ENCODE measurements around the gene RXRB. TPM values are rescaled to one million over a fixed set of nuclear protein-coding genes. Genes with fewer than 3 reads are reported as not detected.

The RXRB gene
- total and polyA plus RNA-seq, 2 of the 13 experiments (the other 11 are each of a cell fraction or from before 2014, with no cell fraction given), result 26.7 to 55.7 TPM

DNA sequence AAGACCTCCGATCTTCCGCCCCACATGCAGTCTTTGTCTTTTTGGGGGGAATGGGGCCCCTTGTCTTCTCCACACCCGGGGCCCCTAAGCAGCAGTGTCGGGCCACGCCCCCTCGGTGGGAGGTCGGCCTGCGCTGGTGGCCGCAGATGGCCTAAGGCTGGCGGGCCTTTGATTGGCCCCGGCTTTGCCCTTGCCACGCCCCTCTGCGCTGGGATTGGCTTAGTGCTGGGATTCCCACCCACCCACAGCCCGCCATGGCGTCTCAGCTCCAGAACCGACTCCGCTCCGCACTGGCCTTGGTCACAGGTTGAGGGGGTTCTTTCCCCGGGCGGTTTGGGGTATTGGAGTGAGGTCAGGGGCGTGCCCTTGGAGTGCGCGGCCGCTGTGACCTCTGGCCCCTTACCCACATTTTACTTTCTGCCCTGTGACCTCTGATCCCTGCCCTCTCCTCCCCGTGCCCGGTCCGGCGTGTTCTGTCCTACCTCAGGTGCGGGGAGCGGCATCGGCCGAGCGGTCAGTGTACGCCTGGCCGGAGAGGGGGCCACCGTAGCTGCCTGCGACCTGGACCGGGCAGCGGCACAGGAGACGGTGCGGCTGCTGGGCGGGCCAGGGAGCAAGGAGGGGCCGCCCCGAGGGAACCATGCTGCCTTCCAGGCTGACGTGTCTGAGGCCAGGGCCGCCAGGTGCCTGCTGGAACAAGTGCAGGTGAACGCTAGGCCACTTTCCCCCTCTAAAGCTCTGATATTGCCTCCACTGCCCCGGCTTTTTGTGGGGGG lies 4.1 kb upstream of the RXRB start, which contains the start of gene HSD17B8 (continued):
- TF ChIP-seq, protein P1, sequence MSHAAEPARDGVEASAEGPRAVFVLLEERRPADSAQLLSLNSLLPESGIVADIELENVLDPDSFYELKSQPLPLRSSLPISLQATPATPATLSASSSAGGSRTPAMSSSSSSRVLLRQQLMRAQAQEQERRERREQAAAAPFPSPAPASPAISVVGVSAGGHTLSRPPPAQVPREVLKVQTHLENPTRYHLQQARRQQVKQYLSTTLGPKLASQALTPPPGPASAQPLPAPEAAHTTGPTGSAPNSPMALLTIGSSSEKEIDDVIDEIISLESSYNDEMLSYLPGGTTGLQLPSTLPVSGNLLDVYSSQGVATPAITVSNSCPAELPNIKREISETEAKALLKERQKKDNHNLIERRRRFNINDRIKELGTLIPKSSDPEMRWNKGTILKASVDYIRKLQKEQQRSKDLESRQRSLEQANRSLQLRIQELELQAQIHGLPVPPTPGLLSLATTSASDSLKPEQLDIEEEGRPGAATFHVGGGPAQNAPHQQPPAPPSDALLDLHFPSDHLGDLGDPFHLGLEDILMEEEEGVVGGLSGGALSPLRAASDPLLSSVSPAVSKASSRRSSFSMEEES (CRISPR knock-in tag; IDR thresholded peaks at IDR 0.05), result no peak
- TF ChIP-seq ZNF124 (CRISPR knock-in tag; IDR thresholded peaks at IDR 0.05), result peak; percentile 90
- no peak for TF ChIP-seq HCFC1 (IDR thresholded peaks at IDR 0.05; ENCODE audit: low read depth, low read length)
- no peak for TF ChIP-seq ZBTB1 (CRISPR knock-in tag; IDR thresholded peaks at IDR 0.05; ENCODE audit: borderline replicate concordance)
- TF ChIP-seq, protein P2, sequence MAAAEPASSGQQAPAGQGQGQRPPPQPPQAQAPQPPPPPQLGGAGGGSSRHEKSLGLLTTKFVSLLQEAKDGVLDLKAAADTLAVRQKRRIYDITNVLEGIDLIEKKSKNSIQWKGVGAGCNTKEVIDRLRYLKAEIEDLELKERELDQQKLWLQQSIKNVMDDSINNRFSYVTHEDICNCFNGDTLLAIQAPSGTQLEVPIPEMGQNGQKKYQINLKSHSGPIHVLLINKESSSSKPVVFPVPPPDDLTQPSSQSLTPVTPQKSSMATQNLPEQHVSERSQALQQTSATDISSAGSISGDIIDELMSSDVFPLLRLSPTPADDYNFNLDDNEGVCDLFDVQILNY (CRISPR knock-in tag; conservative IDR thresholded peaks at IDR 0.05), result no peak
- TF ChIP-seq DPF2 (CRISPR knock-in tag; IDR thresholded peaks at IDR 0.05; ENCODE audit: borderline replicate concordance, low read depth), result peak; percentile 21; the same call in 1 of the 2 replicates
- TF ChIP-seq ZNF282 (IDR thresholded peaks at IDR 0.05; ENCODE audit: partially characterized antibody), result no peak
- TF ChIP-seq, protein P3, sequence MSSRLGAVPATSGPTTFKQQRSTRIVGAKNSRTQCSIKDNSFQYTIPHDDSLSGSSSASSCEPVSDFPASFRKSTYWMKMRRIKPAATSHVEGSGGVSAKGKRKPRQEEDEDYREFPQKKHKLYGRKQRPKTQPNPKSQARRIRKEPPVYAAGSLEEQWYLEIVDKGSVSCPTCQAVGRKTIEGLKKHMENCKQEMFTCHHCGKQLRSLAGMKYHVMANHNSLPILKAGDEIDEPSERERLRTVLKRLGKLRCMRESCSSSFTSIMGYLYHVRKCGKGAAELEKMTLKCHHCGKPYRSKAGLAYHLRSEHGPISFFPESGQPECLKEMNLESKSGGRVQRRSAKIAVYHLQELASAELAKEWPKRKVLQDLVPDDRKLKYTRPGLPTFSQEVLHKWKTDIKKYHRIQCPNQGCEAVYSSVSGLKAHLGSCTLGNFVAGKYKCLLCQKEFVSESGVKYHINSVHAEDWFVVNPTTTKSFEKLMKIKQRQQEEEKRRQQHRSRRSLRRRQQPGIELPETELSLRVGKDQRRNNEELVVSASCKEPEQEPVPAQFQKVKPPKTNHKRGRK (CRISPR knock-in tag; IDR thresholded peaks at IDR 0.05), result no peak
- TF ChIP-seq HMGA1 (CRISPR knock-in tag; conservative IDR thresholded peaks at IDR 0.05), result no peak
- TF ChIP-seq, protein P4, sequence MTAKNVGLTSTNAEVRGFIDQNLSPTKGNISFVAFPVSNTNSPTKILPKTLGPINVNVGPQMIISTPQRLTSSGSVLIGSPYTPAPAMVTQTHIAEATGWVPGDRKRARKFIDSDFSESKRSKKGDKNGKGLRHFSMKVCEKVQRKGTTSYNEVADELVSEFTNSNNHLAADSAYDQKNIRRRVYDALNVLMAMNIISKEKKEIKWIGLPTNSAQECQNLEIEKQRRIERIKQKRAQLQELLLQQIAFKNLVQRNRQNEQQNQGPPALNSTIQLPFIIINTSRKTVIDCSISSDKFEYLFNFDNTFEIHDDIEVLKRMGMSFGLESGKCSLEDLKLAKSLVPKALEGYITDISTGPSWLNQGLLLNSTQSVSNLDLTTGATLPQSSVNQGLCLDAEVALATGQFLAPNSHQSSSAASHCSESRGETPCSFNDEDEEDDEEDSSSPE (CRISPR knock-in tag; IDR thresholded peaks at IDR 0.05), result peak; percentile 54
- TF ChIP-seq ZIK1 (CRISPR knock-in tag; IDR thresholded peaks at IDR 0.05; ENCODE audit: borderline replicate concordance, low read depth), result 0 out of 2 replicates have a peak, but pooled peaks have one; percentile 43
- no peak for TF ChIP-seq ZNF7 (CRISPR knock-in tag; IDR thresholded peaks at IDR 0.05)
- TF ChIP-seq ISX (CRISPR knock-in tag; conservative IDR thresholded peaks at IDR 0.05), result no peak
- TF ChIP-seq SAFB2 (CRISPR knock-in tag; IDR thresholded peaks at IDR 0.05; ENCODE audit: borderline replicate concordance, low read depth), result peak; percentile 12; the same call in 1 of the 2 replicates
- peak; percentile 95 for TF ChIP-seq ZSCAN21 (CRISPR knock-in tag; IDR thresholded peaks at IDR 0.05; ENCODE audit: borderline replicate concordance)
- peak; percentile 53 for TF ChIP-seq ERF (CRISPR knock-in tag; IDR thresholded peaks at IDR 0.05)
- no peak for TF ChIP-seq NFRKB (IDR thresholded peaks at IDR 0.05)
- TF ChIP-seq PRPF4 (IDR thresholded peaks at IDR 0.05; ENCODE audit: low read depth, low read length, poor library complexity, severe bottlenecking), result no peak
- TF ChIP-seq AGO2 (optimal IDR thresholded peaks at IDR 0.05; ENCODE audit: low read depth, low read length), result peak; percentile 100
